GM21786 (cell line): ENCODE measurements around the gene NSA2.
A peak's percentile ranks its signal among the peaks of the same experiment; 100 is the strongest.
"Not testable (repeated sequence)": the region's sequence is repeated elsewhere in the genome, so short reads cannot be mapped to it uniquely, and the experiment has no call there.

ENCODE experiments used
- ATAC-seq: cut with Tn5 transposase; IDR thresholded peaks from one replicate; pipeline ENCODE4 v1.9.1; 2021; ENCODE audit not compliant: unreplicated experiment

Gene NSA2

GRCh38 chr5:74766849-74767578 is at the start of gene NSA2, which contains the start of gene GFM2:
Gene NSA2, plus strand, starts transcription at chr5:74767249. Its CDS starts 112 bp downstream, at chr5:74767361.
Gene GFM2, minus strand, starts transcription at chr5:74767117. Its CDS starts 3,375 bp downstream, at chr5:74763742.
- peak; percentile 83 for ATAC-seq

- ATAC-seq, result no peak
Measured at GRCh38 chr5:74717596-74717995, 49.5 kb upstream of the NSA2 start.

- no peak for ATAC-seq
Measured at GRCh38 chr5:74722271-74722670, 44.8 kb upstream of the NSA2 start.

- ATAC-seq, result no peak
Measured at GRCh38 chr5:74725331-74725730, 41.7 kb upstream of the NSA2 start.

GRCh38 chr5:74736759-74737158 is 30.3 kb upstream of the NSA2 start:
- ATAC-seq, result no peak

- ATAC-seq, result no peak
Measured at GRCh38 chr5:74738406-74738805, 28.6 kb upstream of the NSA2 start.

GRCh38 chr5:74748742-74749141 is 18.3 kb upstream of the NSA2 start:
- not testable (repeated sequence) for ATAC-seq

- no peak for ATAC-seq
Measured at GRCh38 chr5:74761241-74761640, 5.8 kb upstream of the NSA2 start.

GRCh38 chr5:74762599-74762998 is 4.5 kb upstream of the NSA2 start:
- no peak for ATAC-seq

GRCh38 chr5:74763504-74763903 is 3.5 kb upstream of the NSA2 start:
- no peak for ATAC-seq

GRCh38 chr5:74765201-74765600 is 1.8 kb upstream of the NSA2 start:
- no peak for ATAC-seq

- no peak for ATAC-seq
Measured at GRCh38 chr5:74765929-74766328, 1.1 kb upstream of the NSA2 start.

- ATAC-seq, result peak; percentile 30
Measured at GRCh38 chr5:74766418-74766848, 616 bp upstream of the NSA2 start.

GRCh38 chr5:74767579-74767913 is 497 bp downstream of the NSA2 start:
- ATAC-seq, result peak; percentile 10

GRCh38 chr5:74772359-74772758 is 5.3 kb downstream of the NSA2 start:
- ATAC-seq, result no peak

GRCh38 chr5:74778609-74779008 is 11.6 kb downstream of the NSA2 start:
- no peak for ATAC-seq

- no peak for ATAC-seq
Measured at GRCh38 chr5:74786851-74787250, 19.8 kb downstream of the NSA2 start.

- no peak for ATAC-seq
Measured at GRCh38 chr5:74787424-74787823, 20.4 kb downstream of the NSA2 start.

GRCh38 chr5:74791669-74792068 is 24.6 kb downstream of the NSA2 start:
- not testable (repeated sequence) for ATAC-seq

GRCh38 chr5:74798977-74799911 is 32.2 kb downstream of the NSA2 start:
- no peak for ATAC-seq

- no peak for ATAC-seq
Measured at GRCh38 chr5:74801197-74801596, 34.1 kb downstream of the NSA2 start.

- ATAC-seq, result no peak
Measured at GRCh38 chr5:74801941-74802340, 34.9 kb downstream of the NSA2 start.
